Measurements from ENCODE around the gene SH2B2. TPM values are rescaled to one million over a fixed set of nuclear protein-coding genes. Genes with fewer than 3 reads are reported as not detected.

The SH2B2 gene
- total and polyA plus RNA-seq, 2 donors (not counting 3 experiments of a cell fraction or from before 2014, with no cell fraction given), result 0.69 to 0.73 TPM

DNA sequence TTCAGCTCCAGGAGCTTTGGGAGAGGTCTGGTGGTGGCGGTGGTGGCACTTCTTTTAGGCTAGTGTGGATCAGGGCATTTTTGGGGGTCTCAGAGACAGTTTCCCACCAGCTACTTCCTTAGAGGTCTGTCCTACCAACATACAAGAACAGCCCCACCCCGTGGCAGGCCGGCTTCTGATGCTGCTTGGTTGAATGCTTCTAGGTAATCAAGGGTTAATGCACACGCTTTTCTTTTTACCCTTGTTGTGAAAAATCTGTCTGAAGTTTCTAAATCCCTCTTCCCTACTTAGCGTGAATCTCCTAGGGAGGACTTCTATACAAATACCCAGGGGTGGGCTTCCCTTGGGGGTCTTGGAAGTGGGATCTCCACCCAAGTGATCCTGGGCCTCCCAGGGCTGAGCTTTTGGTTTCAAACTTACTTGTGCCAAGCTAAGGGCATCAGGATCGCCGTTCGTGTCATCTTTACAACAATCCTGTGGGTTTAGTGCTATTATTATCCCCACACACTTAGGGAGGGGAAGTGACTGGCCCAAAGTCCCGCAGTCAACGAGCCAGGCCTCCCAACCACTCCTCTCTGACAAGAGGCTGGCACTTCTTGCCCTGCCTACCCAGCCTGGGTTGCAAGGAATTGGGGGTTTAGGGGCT is 1.7 kb downstream of the SH2B2 start:
- FAIRE-seq (peak; percentile 8), DNase-seq (ENCODE audit: low read depth, low spot score) (no peak)
- POLR2A ChIA-PET, result no interaction called here
- H3K9me1 ChIP-seq (replicated peaks; ENCODE audit: control insufficient read depth, extremely low read depth, insufficient read depth, low read length), result no peaks in the 10 kb centered on the region
- H3K4me2 ChIP-seq (ENCODE audit: insufficient read depth, low read length), result no peak overlapping the region
- no peaks in the 10 kb centered on the region for H4K20me1 ChIP-seq (replicated peaks; ENCODE audit: control insufficient read depth, extremely low read depth, insufficient read depth, low read length)
- H3K79me2 ChIP-seq (ENCODE audit: control insufficient read depth, insufficient read depth, low read length), result no peaks in the 10 kb centered on the region
- H3K36me3 ChIP-seq (ENCODE audit: control insufficient read depth in 2 of 2, extremely low read depth in 1 of 2, insufficient read depth in 2 of 2, low read length in 2 of 2), result no peaks in the 10 kb centered on the region
- peaks cover 10% of the 10 kb centered on the region for H3K4me1 ChIP-seq (ENCODE audit: control insufficient read depth, extremely low read depth, insufficient read depth, low read length)
- no peak overlapping the region for H3K9ac ChIP-seq (replicated peaks; ENCODE audit: extremely low read depth, insufficient read depth, low read length)
- no peak for TF ChIP-seq POLR2AphosphoS5 (IDR thresholded peaks at IDR 0.05; ENCODE audit: insufficient read depth, low read depth, low read length)
- TF ChIP-seq, protein P1, sequence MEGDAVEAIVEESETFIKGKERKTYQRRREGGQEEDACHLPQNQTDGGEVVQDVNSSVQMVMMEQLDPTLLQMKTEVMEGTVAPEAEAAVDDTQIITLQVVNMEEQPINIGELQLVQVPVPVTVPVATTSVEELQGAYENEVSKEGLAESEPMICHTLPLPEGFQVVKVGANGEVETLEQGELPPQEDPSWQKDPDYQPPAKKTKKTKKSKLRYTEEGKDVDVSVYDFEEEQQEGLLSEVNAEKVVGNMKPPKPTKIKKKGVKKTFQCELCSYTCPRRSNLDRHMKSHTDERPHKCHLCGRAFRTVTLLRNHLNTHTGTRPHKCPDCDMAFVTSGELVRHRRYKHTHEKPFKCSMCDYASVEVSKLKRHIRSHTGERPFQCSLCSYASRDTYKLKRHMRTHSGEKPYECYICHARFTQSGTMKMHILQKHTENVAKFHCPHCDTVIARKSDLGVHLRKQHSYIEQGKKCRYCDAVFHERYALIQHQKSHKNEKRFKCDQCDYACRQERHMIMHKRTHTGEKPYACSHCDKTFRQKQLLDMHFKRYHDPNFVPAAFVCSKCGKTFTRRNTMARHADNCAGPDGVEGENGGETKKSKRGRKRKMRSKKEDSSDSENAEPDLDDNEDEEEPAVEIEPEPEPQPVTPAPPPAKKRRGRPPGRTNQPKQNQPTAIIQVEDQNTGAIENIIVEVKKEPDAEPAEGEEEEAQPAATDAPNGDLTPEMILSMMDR (IDR thresholded peaks at IDR 0.05; ENCODE audit: extremely low read depth in 1 of 2, insufficient read depth in 1 of 2, low read depth in 1 of 2, low read length in 2 of 2), result no peak
- TF ChIP-seq MYC (IDR thresholded peaks at IDR 0.05; ENCODE audit: low read depth, low read length), result no peak
- no peak for TF ChIP-seq EZH2 (IDR thresholded peaks at IDR 0.05; ENCODE audit: borderline replicate concordance, low read depth, low read length, severe bottlenecking)
- no peak for TF ChIP-seq JUN (IDR thresholded peaks at IDR 0.05; ENCODE audit: borderline replicate concordance, insufficient read depth, insufficient read length, low read depth)
- TF ChIP-seq POLR2A (IDR thresholded peaks at IDR 0.05; ENCODE audit: low read depth, low read length), result no peak
- TF ChIP-seq FOS (IDR thresholded peaks at IDR 0.05; ENCODE audit: borderline replicate concordance, insufficient read depth, low read length), result no peak
- no peak for TF ChIP-seq MAX (IDR thresholded peaks at IDR 0.05; ENCODE audit: insufficient read depth, insufficient read length)
- TF ChIP-seq GATA2 (IDR thresholded peaks at IDR 0.05; ENCODE audit: insufficient read depth, insufficient read length, low read depth, low read length), result no peak
- intact Hi-C loops (cut with micrococcal nuclease) (no loop called here), dilution Hi-C loops (cut with MboI; ENCODE audit: extremely low pct_ligation_motif_present, low sequenced_read_pairs) (no loop called here)
- CTCF ChIA-PET, result interaction anchor here (0.5 to 2.9 kb wide), 5 partner anchors 9 to 745 kb away, joined by 3 to 10 read pairs (median 4); no protein-coding TSS in a partner anchor
- H3K9me3 ChIP-seq (replicated peaks; ENCODE audit: control insufficient read depth, insufficient read depth, low read length), result no peaks in the 10 kb centered on the region
- H2AFZ ChIP-seq (ENCODE audit: low read depth, low read length), result no peak overlapping the region
- H3K4me3 ChIP-seq (replicated peaks in 1 of 3; ENCODE audit: insufficient read depth in 1 of 3, low read depth in 1 of 3, low read length in 3 of 3), result no peak overlapping the region
- H3K27ac ChIP-seq (ENCODE audit: insufficient read depth, low read depth, low read length), result no peak overlapping the region
- BruUV-seq (replicated peaks), result no TSS peak
- H3K27me3 ChIP-seq (ENCODE audit: control insufficient read depth in 2 of 2, insufficient read depth in 2 of 2, low read length in 2 of 2), result peaks cover 0 to 5% of the 10 kb centered on the region in 2 experiments

Measured in endothelial cell of umbilical vein (primary cell).